A549 (cell line): ENCODE data around the gene ZNF283.

Experiments
- BHLHE40 ChIP-seq: IDR thresholded peaks from 2 replicates; pipeline ENCODE4 v1.6.1; 2012; ENCODE audit warnings: low read depth, low read length, inconsistent platforms
- CEBPB ChIP-seq, 2 experiments: fragments of >200 bp in 1 of 2; sonication (Bioruptor Twin) in 1 of 2; formaldehyde crosslinking in 1 of 2; IDR thresholded peaks; 2 replicates each; pipeline ENCODE4 v1.6.1; 2012 to 2016
- CTCF ChIP-seq: fragments of >200 bp; sonication (Bioruptor Twin); formaldehyde crosslinking; IDR thresholded peaks from 3 replicates; pipeline ENCODE4 v1.5.1; 2016
- FOSL2 ChIP-seq, 2 experiments: fragments of 450-650 bp in 1 of 2; fragments of >200 bp in 1 of 2; sonication (Bioruptor Twin) in 1 of 2; formaldehyde crosslinking; IDR thresholded peaks; 2 replicates each; pipeline versions ENCODE4 v1.5.0 to v1.6.1; 2016 to 2020; ENCODE audit warnings: mild to moderate bottlenecking in 1 of 2, moderate library complexity in 1 of 2
- JUN ChIP-seq, 2 experiments: fragments of >200 bp; sonication (Bioruptor Twin); formaldehyde crosslinking; IDR thresholded peaks; 2 replicates in 1 of 2; 3 replicates in 1 of 2; pipeline ENCODE4 v1.6.1; 2016 to 2017
- MYC ChIP-seq: IDR thresholded peaks from 2 replicates; pipeline ENCODE4 v1.6.1; 2012; ENCODE audit warnings: mild to moderate bottlenecking, inconsistent platforms, low read length, improper control_type of control experiment, borderline replicate concordance
- PBX3 ChIP-seq: IDR thresholded peaks from 2 replicates; pipeline ENCODE4 v1.6.1; 2012
- PHF8 ChIP-seq: fragments of 200-600 bp; sonication (generic); IDR thresholded peaks from 2 replicates; pipeline ENCODE4 v1.6.1; 2016; ENCODE audit warnings: low read depth, mild to moderate bottlenecking, antibody characterized with exemption, moderate library complexity, borderline replicate concordance
- RARB ChIP-seq: fragments of 250-450 bp; sonication (Bioruptor Pico); IDR thresholded peaks from 2 replicates; pipeline ENCODE4 v1.8.0; 2021; ENCODE audit warnings: mild to moderate bottlenecking, moderate library complexity
- RFX5 ChIP-seq: fragments of 450-650 bp; IDR thresholded peaks from 2 replicates; pipeline ENCODE4 v1.7.1; 2014; ENCODE audit warnings: antibody characterized with exemption, mild to moderate bottlenecking, moderate library complexity
- SMC3 ChIP-seq: fragments of >200 bp; sonication (Bioruptor Twin); formaldehyde crosslinking; IDR thresholded peaks from 3 replicates; pipeline ENCODE4 v1.6.1; 2018; ENCODE audit warnings: inconsistent platforms
- TFCP2L1 ChIP-seq: fragments of 250-450 bp; sonication (Bioruptor Pico); IDR thresholded peaks from 2 replicates; pipeline ENCODE4 v1.5.0; 2021; ENCODE audit warnings: mild to moderate bottlenecking
- ZC3H11A ChIP-seq: fragments of 450-650 bp; IDR thresholded peaks from 2 replicates; pipeline ENCODE4 v1.6.1; 2014; ENCODE audit warnings: antibody characterized with exemption, mild to moderate bottlenecking
- ZSCAN20 ChIP-seq: fragments of 250-450 bp; sonication (Bioruptor Pico); IDR thresholded peaks from 2 replicates; pipeline ENCODE4 v1.8.0; 2022; ENCODE audit warnings: mild to moderate bottlenecking, moderate library complexity

DNA sequence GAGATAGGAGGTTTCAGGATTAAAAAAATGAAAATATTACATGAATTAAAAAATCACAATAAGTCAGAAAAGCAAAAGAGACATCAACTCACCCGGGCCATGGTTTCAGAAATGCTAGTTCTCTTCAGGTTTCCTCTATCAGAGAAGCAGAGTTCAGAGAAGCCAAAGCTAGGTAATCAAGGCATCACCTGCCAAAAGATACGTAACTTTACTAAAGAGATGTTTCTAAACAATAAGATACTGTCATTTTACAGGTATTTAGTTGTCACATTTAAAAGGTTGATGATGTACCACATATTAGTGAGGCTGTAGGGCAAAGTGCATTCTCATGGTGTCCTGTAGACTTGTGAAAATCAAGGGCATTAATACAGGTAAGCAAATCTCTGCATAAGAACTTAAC lies 56.7 kb downstream of the ZNF283 start, which contains the start of gene ZNF404:
- no peak for TF ChIP-seq CTCF
- TF ChIP-seq CEBPB (IDR thresholded peaks at IDR 0.05): no peak
- TF ChIP-seq JUN (IDR thresholded peaks at IDR 0.05): no peak
- no peak for TF ChIP-seq RFX5
- TF ChIP-seq PBX3: no peak
- TF ChIP-seq BHLHE40: no peak
- TF ChIP-seq PHF8: no peak
- no peak; the same call in 1 of the 2 replicates for TF ChIP-seq ZC3H11A
- TF ChIP-seq RARB (CRISPR knock-in tag): no peak
- TF ChIP-seq FOSL2 (IDR thresholded peaks at IDR 0.05): no peak
- no peak for TF ChIP-seq FOSL2 (CRISPR knock-in tag; IDR thresholded peaks at IDR 0.05)
- TF ChIP-seq SMC3: no peak
- TF ChIP-seq ZSCAN20 (CRISPR knock-in tag): no peak
- no peak for TF ChIP-seq TFCP2L1 (CRISPR knock-in tag)
- TF ChIP-seq MYC: no peak
